Measurements from ENCODE around the gene STXBP3. TPM values are rescaled to one million over a fixed set of nuclear protein-coding genes. Genes with fewer than 3 reads are reported as not detected.

The STXBP3 gene
- total RNA-seq, 3 donors from 2014 or later = 26.4 to 30.0 (median 27.8) TPM

GRCh38 chr1:108854221-108855019 lies 107.9 kb downstream of the STXBP3 start:
- DNase-seq (no peak), ATAC-seq (no peak)
- Mint-ChIP-seq H3K27me3 (ENCODE audit: low read depth) (peaks cover 25% of the 10 kb centered on the region), H3K36me3 (ENCODE audit: insufficient read depth) (no peaks in the 10 kb centered on the region), H3K4me3 (no peak overlapping the region), H3K4me1 (ENCODE audit: low read depth) (peaks cover 7% of the 10 kb centered on the region), H3K9me3 (no peaks in the 10 kb centered on the region)

- H3K36me3 Mint-ChIP-seq (ENCODE audit: insufficient read depth) = no peaks in the 10 kb centered on the region
- no peaks in the 10 kb centered on the region for H3K9me3 Mint-ChIP-seq
- peaks cover 35% of the 10 kb centered on the region for H3K27me3 Mint-ChIP-seq (ENCODE audit: low read depth)
- no peak within 1 kb of the TSS for H3K4me3 Mint-ChIP-seq
- ATAC-seq (no peak), DNase-seq (no peak)
- H3K4me1 Mint-ChIP-seq (ENCODE audit: low read depth) = peaks cover 7% of the 10 kb centered on the region
Observed at GRCh38 chr1:108856994-108857393, 110.5 kb downstream of the STXBP3 start, which contains the start of gene AKNAD1. Gene AKNAD1 (minus strand): TSS chr1:108857094. CDS start chr1:108852664, 4,430 bp downstream.

GRCh38 chr1:108858230-108858950 lies 111.9 kb downstream of the STXBP3 start:
- DNase-seq = no peak
- Mint-ChIP-seq H3K4me3 (no peak overlapping the region), H3K27me3 (ENCODE audit: low read depth) (peaks cover 31% of the 10 kb centered on the region), H3K4me1 (ENCODE audit: low read depth) (no peaks in the 10 kb centered on the region), H3K36me3 (ENCODE audit: insufficient read depth) (no peaks in the 10 kb centered on the region), H3K9me3 (no peaks in the 10 kb centered on the region)
- ATAC-seq = no peak

Other genes with a start within 250 kb of the STXBP3 start
- 1 to 10 TPM; 5.1 to 7.3 (median 6.4) TPM for gene EEIG2, start 186.6 kb upstream of the STXBP3 start, total RNA-seq
- 10 to 100 TPM; 11.9 to 12.2 (median 12.0) TPM for gene HENMT1, start 85.6 kb upstream of the STXBP3 start, total RNA-seq
- 10 to 100 TPM; 68.9 to 76.7 (median 76.6) TPM for gene PRPF38B, start 54.4 kb upstream of the STXBP3 start, total RNA-seq
- gene FNDC7, start 33.8 kb upstream of the STXBP3 start, total RNA-seq = not detected
- gene AKNAD1, start 110.4 kb downstream of the STXBP3 start, total RNA-seq = not detected
- 1 to 10 TPM in 2 of 3 donors, under 1 TPM in 1; 0.91 to 1.4 (median 1.3) TPM for gene GPSM2, start 130.3 kb downstream of the STXBP3 start, total RNA-seq
- 10 to 100 TPM; 18.3 to 19.5 (median 18.4) TPM for gene CLCC1, start 216.8 kb downstream of the STXBP3 start, total RNA-seq

Measured in activated T-cell treated with anti-CD3 and anti-CD28 coated beads, Interleukin-2, amount 50 U/mL, for 4 hours (primary cell).